GM19035 (cell line): ENCODE data around the gene ADD3.

Experiments
- ATAC-seq: cut with Tn5 transposase; IDR thresholded peaks from one replicate; pipeline ENCODE4 v1.9.1; 2021; ENCODE audit not compliant: unreplicated experiment

ADD3 gene

GRCh38 chr10:110171032-110171431 lies 163.2 kb downstream of the ADD3 start:
- no peak for ATAC-seq

- ATAC-seq = no peak
Observed at GRCh38 chr10:110172155-110172554, 164.4 kb downstream of the ADD3 start.

GRCh38 chr10:110174201-110174600 lies 166.4 kb downstream of the ADD3 start:
- ATAC-seq = no peak

DNA sequence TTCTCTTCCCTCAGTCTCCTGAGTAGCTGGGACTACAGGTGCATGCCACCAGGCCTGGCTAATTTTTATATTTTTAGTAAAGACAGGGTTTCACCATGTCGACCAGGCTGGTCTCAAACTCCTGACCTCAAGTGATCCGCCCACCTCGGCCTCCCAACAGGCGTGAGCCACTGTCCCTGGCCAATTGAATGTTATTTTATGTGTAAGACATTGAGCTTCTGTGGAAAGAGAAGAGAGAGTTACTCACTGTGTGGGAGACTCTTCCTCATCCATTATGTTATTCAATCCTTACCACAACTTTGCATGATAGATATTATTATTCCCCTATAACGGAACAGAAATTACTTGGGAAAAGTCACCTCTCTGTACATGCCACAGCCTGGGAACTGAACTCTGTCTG lies 167.0 kb downstream of the ADD3 start:
- no peak for ATAC-seq

GRCh38 chr10:110175406-110175805 lies 167.6 kb downstream of the ADD3 start:
- ATAC-seq = no peak

DNA sequence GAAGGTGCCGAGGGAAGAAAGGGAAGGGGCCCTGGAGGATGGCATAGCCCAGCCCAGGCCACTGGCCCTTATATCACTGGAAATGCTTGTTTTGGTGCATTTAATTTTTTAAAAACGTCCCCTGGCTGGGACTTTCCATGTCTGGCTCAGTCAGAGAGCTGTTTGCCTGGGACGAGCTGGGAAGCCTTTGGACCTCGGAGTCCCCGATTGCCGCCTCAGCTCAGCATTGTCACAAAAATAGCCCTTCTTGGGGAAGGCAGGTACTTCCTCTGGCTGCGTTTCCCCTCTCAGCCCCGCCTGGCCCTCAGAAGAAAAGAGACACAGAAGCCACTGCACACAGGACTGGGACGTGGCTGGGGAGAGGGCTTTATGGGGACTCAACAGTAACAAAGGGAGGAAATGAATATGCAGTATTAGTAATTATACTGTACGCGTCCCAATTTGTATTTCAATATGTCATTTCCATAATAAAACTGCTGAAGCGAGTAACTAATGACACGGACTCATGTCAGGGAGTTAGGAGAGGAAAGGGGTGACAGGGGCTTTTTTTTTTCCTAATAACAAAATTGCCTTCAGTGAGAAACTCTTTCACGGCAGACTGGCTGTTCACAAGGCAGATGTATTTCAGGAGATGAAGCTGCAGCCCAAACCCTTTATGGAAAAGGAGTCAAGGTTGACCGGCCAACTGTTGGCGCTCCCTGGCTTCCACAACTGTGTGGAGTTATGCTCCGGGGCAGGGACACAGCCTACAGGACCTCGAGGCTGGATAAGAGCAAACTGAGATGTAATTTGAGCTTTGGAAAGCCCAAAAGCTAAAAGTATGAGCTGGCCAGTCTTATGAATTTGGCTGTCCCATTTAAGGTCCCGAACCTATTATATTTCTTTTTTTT lies 168.6 kb downstream of the ADD3 start:
- ATAC-seq = no peak

GRCh38 chr10:110179220-110179619 lies 171.4 kb downstream of the ADD3 start:
- ATAC-seq = no peak

- ATAC-seq = no peak
Observed at GRCh38 chr10:110181451-110181850, 173.7 kb downstream of the ADD3 start.

DNA sequence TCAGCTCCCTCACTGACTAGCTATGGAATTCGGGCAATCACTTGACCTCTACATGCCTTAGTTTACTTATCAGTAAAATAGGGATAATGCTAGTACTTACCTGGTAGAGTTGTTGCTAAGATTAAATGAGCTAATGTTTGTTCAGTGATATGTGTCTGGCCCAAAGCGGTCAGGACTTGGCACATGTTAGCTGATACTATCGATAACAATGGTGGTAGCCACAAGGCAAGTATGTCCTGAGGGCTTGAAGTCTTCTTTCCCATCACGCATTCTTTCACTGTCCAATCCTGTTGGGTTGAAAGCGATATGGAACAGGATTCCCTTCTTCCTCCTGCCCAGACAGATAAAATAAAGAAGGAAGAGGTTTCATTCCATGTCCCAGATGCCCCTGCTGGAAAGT lies 174.1 kb downstream of the ADD3 start:
- no peak for ATAC-seq

DNA sequence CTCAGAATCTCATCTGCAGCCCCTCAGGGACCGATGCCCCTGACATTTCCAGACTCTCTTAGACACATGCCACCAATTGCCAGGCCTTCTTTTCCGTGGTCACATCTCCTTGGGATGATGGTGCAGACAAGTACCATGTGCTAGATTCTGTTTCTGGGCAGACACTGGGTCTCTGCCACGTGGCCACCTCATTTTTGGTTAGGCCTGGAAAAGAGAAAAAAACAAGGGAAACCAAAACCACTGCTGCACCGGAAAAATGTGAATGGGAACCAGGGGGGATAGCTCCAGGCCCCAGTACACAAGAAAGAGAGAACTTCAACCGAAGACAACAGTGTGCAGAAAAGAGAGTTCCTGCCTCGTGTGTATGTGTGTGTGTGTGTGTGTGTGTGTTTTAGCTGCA lies 176.6 kb downstream of the ADD3 start:
- ATAC-seq = no peak
